K562 treated with DMSO at 1 percent for 48 hours (cell line): Measurements from ENCODE around the gene SPX. TPM values are rescaled to one million over a fixed set of nuclear protein-coding genes. Genes with fewer than 3 reads are reported as not detected.

Source experiments
- total RNA-seq: library from RNA; unstranded; fragments of 300-600 nt; gene quantifications from 2 replicates; pipeline ENCODE4 v1.2.3, GENCODE V29; 2022; ENCODE audit warnings: low replicate concordance; ENCODE audit errors: extremely low read depth

Gene SPX, protein sequence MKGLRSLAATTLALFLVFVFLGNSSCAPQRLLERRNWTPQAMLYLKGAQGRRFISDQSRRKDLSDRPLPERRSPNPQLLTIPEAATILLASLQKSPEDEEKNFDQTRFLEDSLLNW
- total RNA-seq = not detected in 2 replicates

DNA sequence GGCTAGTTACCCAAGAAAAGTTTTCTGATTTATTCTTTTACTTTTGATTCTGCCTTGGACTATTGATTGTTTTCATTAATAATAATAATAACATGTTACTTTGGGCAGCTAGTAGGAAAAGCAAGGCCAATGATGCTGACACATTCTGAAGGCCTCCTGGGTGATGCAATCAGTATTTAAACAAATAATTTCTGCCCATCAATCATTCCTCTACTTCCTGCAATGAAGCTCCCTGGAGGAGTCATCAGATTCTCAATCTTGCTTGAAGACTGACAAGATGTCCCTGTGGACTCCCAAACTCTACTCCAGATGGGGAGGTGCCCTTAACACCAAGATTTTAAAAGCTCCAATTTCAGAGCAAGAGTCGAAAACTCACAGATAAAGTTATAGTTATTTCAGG, at the start of gene SPX:
TSS of gene SPX (plus strand) at position 244 of the 400 bp plus-strand sequence. CDS start 177 bp downstream, outside the sequence.

DNA sequence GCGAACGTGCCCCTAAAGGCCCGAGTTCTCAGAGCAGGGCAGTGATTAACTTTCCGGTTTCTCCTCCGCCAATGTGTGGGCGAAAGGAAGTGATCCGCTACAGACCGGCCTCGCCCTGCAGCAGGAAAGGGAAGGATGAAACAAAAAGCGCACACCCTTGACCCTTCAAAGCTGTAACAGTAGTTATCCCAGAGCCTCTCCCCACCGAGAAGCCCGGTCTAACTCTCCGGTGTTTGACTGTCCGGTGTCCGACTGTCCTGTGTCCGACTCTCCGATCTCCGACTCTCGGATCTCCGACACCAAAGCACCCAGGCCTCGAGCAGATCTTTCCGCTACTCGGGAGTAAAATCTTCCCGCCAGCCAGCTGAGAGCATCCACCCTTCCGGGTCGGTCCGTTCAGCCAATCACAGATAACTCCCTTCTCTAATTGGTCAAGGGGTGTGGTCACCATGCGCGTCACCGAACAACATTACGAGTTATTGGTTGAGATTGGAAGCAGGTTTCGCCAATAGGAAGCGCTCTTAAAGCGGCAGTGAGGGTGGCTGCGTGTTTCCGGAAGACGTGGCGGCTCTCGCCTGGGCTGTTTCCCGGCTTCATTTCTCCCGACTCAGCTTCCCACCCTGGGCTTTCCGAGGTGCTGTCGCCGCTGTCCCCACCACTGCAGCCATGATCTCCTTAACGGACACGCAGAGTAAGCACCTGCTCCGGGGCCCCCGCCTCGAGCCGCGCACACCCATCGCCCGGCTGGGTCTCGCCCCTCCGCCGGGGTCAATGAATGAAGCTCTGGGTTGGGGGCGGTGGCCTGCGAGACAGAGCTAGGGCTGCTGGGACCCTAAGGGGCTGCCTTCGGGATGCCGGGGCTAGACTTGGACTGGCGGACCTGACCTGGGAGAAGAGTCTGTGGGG, 24.6 kb upstream of the SPX start, which contains the start of the genes GOLT1B and RECQL:
TSS of gene GOLT1B (plus strand) at position 532 of the 906 bp plus-strand sequence. CDS start at position 667, 135 bp downstream.
TSS of gene RECQL (minus strand) at position 378 of the 906 bp plus-strand sequence. CDS start 2,065 bp downstream, outside the sequence.

Other genes starting within 250 kb of the SPX start
- gene SLCO1A2, start 191.4 kb upstream of the SPX start, total RNA-seq = not detected in 2 replicates
- gene IAPP, start 153.4 kb upstream of the SPX start, total RNA-seq = not detected in 2 replicates
- gene PYROXD1, start 88.6 kb upstream of the SPX start, total RNA-seq = not detected in 2 replicates
- not detected in 2 replicates for gene RECQL, start 24.7 kb upstream of the SPX start, total RNA-seq
- not detected in 2 replicates for gene GOLT1B, start 24.5 kb upstream of the SPX start, total RNA-seq
- gene GYS2, start 78.6 kb downstream of the SPX start, total RNA-seq = not detected in 2 replicates
- gene LDHB, start 131.5 kb downstream of the SPX start, total RNA-seq = not detected in 2 replicates
- gene KCNJ8, start 248.4 kb downstream of the SPX start, total RNA-seq = not detected in 2 replicates